K562 (cell line): ENCODE measurements around the gene DIS3L2. TPM values are rescaled to one million over a fixed set of nuclear protein-coding genes. Genes with fewer than 3 reads are reported as not detected.

Experiments used
- ATAC-seq: fragments of 200-7000 bp; cut with Tn5 transposase; 3 replicates; pipeline ENCODE4 v1.9.1; 2020; ENCODE audit warnings: moderate library complexity
- BruUV-seq: library from RNA; stranded (reverse); fragments of 400-500 nt; replicated peaks from 2 replicates; lab custom pipeline; 2021; lab: Mats Ljungman, UMichigan
- CTCF ChIA-PET: fragments of 300-600 bp; formaldehyde crosslinking; extraction: SDS; loops from one replicate; lab custom pipeline; 2021; ENCODE audit warnings: low intra/inter-chr PET ratio; lab: Yijun Ruan, JAX
- POLR2A ChIA-PET: fragments of 300-600, 350-650 bp; sonication (Branson Sonifier 250); formaldehyde crosslinking; extraction: SDS; loops from one replicate; lab custom pipeline; 2021; ENCODE audit warnings: antibody characterized with exemption, inconsistent platforms; lab: Yijun Ruan, JAX
- DNase-seq, 4 experiments: peaks; one replicate each; pipeline versions ENCODE4 v3.0.0 to v3.0.0-alpha.2; 2011 to 2018; ENCODE audit warnings: low spot score in 3 of 4, mixed read lengths in 3 of 4; ENCODE audit errors: extremely low read depth in 1 of 4
- FAIRE-seq: peaks from 2 replicates; lab custom pipeline; 2011; peaks lifted over from hg19 to GRCh38; lab: Jason Lieb, UNC
- H2AFZ ChIP-seq: 2 replicates; pipeline ENCODE4 v1.6.0; 2011; ENCODE audit warnings: low read depth, low read length, control low read depth, inconsistent platforms
- H3K27ac ChIP-seq: fragments of 200-600 bp; 3 replicates; pipeline ENCODE4 v1.8.0; 2011; ENCODE audit warnings: low read depth, mild to moderate bottlenecking, control low read depth, inconsistent platforms, low read length, moderate library complexity, mixed read lengths; ENCODE audit errors: extremely low read depth
- H3K27me3 ChIP-seq, 2 experiments: fragments of 300-600 bp in 1 of 2; 2 replicates in 1 of 2; 3 replicates in 1 of 2; pipeline versions ENCODE4 v1.6.0 to v1.8.0; 2011; ENCODE audit warnings: inconsistent platforms in 2 of 2, low read length in 2 of 2, mild to moderate bottlenecking in 1 of 2, mixed read lengths in 1 of 2, moderate library complexity in 1 of 2; ENCODE audit not compliant: control insufficient read depth in 2 of 2, insufficient read depth in 2 of 2
- H3K36me3 ChIP-seq: fragments of 300-600 bp; 3 replicates; pipeline ENCODE4 v1.8.0; 2011; ENCODE audit warnings: mild to moderate bottlenecking, low read length, inconsistent platforms; ENCODE audit not compliant: control insufficient read depth, insufficient read depth
- H3K4me1 ChIP-seq, 2 experiments: fragments of 200-600 bp in 1 of 2; replicated peaks in 1 of 2; 2 replicates in 1 of 2; 3 replicates in 1 of 2; pipeline versions ENCODE4 v1.5.1 to v1.8.0; 2011; ENCODE audit warnings: inconsistent platforms in 2 of 2, low read length in 2 of 2, mild to moderate bottlenecking in 1 of 2, mixed read lengths in 1 of 2, moderate library complexity in 1 of 2; ENCODE audit not compliant: control insufficient read depth in 2 of 2, insufficient read depth in 2 of 2
- H3K4me2 ChIP-seq: 2 replicates; pipeline ENCODE4 v1.6.1; 2011; ENCODE audit warnings: low read length, control low read depth, inconsistent platforms, mixed read lengths; ENCODE audit not compliant: insufficient read depth
- H3K4me3 ChIP-seq: fragments of 200-600 bp; sonication (generic), shearing (Covaris generic); 2 replicates; pipeline ENCODE4 v1.5.1; 2016; ENCODE audit warnings: control low read depth, inconsistent platforms
- H3K79me2 ChIP-seq: fragments of 200-600 bp; 3 replicates; pipeline ENCODE4 v1.8.0; 2011; ENCODE audit warnings: low read length, inconsistent platforms; ENCODE audit not compliant: control insufficient read depth, insufficient read depth
- H3K9ac ChIP-seq, 2 experiments: 2 replicates each; pipeline versions ENCODE4 v1.6.0 to v1.6.1; 2011; ENCODE audit warnings: low read depth in 2 of 2, low read length in 2 of 2, control low read depth in 1 of 2, inconsistent platforms in 1 of 2, mild to moderate bottlenecking in 1 of 2, mixed read lengths in 1 of 2; ENCODE audit not compliant: insufficient read depth in 1 of 2
- H3K9me1 ChIP-seq: one replicate; pipeline ENCODE4 v1.6.0; 2011; ENCODE audit warnings: inconsistent platforms, mild to moderate bottlenecking, low read length, moderate library complexity; ENCODE audit not compliant: control insufficient read depth, insufficient read depth
- H3K9me3 ChIP-seq: replicated peaks from 2 replicates; pipeline ENCODE4 v1.5.1; 2011; ENCODE audit warnings: low read depth, low read length, inconsistent platforms; ENCODE audit not compliant: control insufficient read depth, insufficient read depth
- H4K20me1 ChIP-seq: replicated peaks from 2 replicates; pipeline ENCODE4 v1.6.1; 2011; ENCODE audit warnings: low read length, inconsistent platforms, mixed read lengths; ENCODE audit not compliant: control insufficient read depth, insufficient read depth
- CEBPZ ChIP-seq: fragments of 150-350 bp; IDR thresholded peaks from 2 replicates; pipeline ENCODE4 v1.6.1; 2014; ENCODE audit warnings: low read depth, mild to moderate bottlenecking, low read length, borderline replicate concordance
- CXXC5 ChIP-seq: fragments of 250-450 bp; sonication (Bioruptor Pico); IDR thresholded peaks from 2 replicates; pipeline ENCODE4 v1.8.0; 2022; ENCODE audit warnings: inconsistent platforms, mild to moderate bottlenecking, moderate library complexity
- ELF2 ChIP-seq: fragments of 250-450 bp; sonication (Bioruptor Pico); IDR thresholded peaks from 2 replicates; pipeline ENCODE4 v1.5.0; 2021; ENCODE audit warnings: mild to moderate bottlenecking
- ESRRA ChIP-seq: fragments of 450-650 bp; IDR thresholded peaks from 2 replicates; pipeline ENCODE4 v1.6.1; 2014; ENCODE audit warnings: low read depth, mild to moderate bottlenecking, moderate library complexity, borderline replicate concordance
- IRF9 ChIP-seq: fragments of 450-650 bp; IDR thresholded peaks from 2 replicates; pipeline ENCODE4 v1.6.1; 2016; ENCODE audit warnings: missing biosample characterization, missing genetic modification characterization
- KHSRP ChIP-seq: fragments of 450-650 bp; IDR thresholded peaks from 2 replicates; pipeline ENCODE4 v1.6.1; 2017
- MAFK ChIP-seq: IDR thresholded peaks from 2 replicates; pipeline ENCODE4 v1.6.1; 2011; ENCODE audit warnings: low read length, improper control_type of control experiment
- MAX ChIP-seq: sonication (generic); formaldehyde crosslinking; IDR thresholded peaks from 2 replicates; pipeline ENCODE4 v1.9.0; 2022; ENCODE audit warnings: mild to moderate bottlenecking, missing genetic modification reagents
- NONO ChIP-seq, 2 experiments: fragments of 200-400 bp in 1 of 2; fragments of 450-650 bp in 1 of 2; formaldehyde crosslinking in 1 of 2; IDR thresholded peaks; 2 replicates each; pipeline ENCODE4 v1.6.1; 2017; ENCODE audit warnings: low read depth in 2 of 2, mild to moderate bottlenecking in 2 of 2, moderate library complexity in 2 of 2, low read length in 1 of 2
- TEAD4 ChIP-seq, 2 experiments: sonication (generic) in 1 of 2; formaldehyde crosslinking in 1 of 2; IDR thresholded peaks; 2 replicates each; pipeline versions ENCODE4 v1.6.1 to v1.8.0; 2012 to 2022; ENCODE audit warnings: borderline replicate concordance in 1 of 2, inconsistent platforms in 1 of 2, low read length in 1 of 2, mild to moderate bottlenecking in 1 of 2, missing genetic modification reagents in 1 of 2
- ZNF224 ChIP-seq: sonication (generic); formaldehyde crosslinking; IDR thresholded peaks from 2 replicates; pipeline ENCODE4 v1.8.0; 2022; ENCODE audit warnings: mild to moderate bottlenecking, missing genetic modification reagents
- ZNF589 ChIP-seq: fragments of 200-800 bp; sonication (Bioruptor generic); IDR thresholded peaks from 2 replicates; pipeline ENCODE4 v1.6.1; 2016; ENCODE audit warnings: low read depth, missing genetic modification characterization, missing compliant biosample characterization
- WGBS: fragments of 100-300 bp; shearing (Covaris generic); methylation state at CpG from one replicate; pipeline ENCODE4 v1.1.6; 2016; ENCODE audit warnings: low coverage, mixed read lengths; ENCODE audit not compliant: insufficient coverage; ENCODE audit errors: missing lambda C conversion rate; 5-methylcytosine and 5-hydroxymethylcytosine counted together
- in situ Hi-C: fragments of 300-500 bp; cut with MboI; formaldehyde crosslinking; loops from 4 replicates; pipeline ENCODE4 v1.15.0; 2018; ENCODE audit warnings: inconsistent platforms, mixed read lengths
- intact Hi-C: fragments of 100-400 bp; cut with micrococcal nuclease; formaldehyde crosslinking; loops from 2 replicates; pipeline ENCODE4 v1.14.2; 2022
- polyA plus RNA-seq, 8 experiments: library from polyadenylated mRNA; depleted of rRNA in 4 of 8; stranded (reverse) in 5 of 8; unstranded in 3 of 8; fragments of >200 nt; fragmentation: Nextera tagmentation in 2 of 8; fragmentation: Illumina TruSeq in 1 of 8; extraction: Ambion mirVana in 2 of 8; extraction: Trizol in 1 of 8; gene quantifications; 2 replicates each; pipeline versions ENCODE4 v1.2.1 to v1.2.3, GENCODE V29; 2011 to 2014; ENCODE audit warnings: inconsistent platforms in 1 of 8, missing spikeins in 1 of 8
- total RNA-seq, 7 experiments: library from RNA; depleted of rRNA in 6 of 7; stranded (reverse); fragments of >200 nt in 6 of 7; fragmentation: Illumina TruSeq in 2 of 7; extraction: Trizol in 2 of 7; gene quantifications; 2 replicates each; pipeline versions ENCODE4 v1.2.1 to v1.2.3, GENCODE V29; 2011 to 2021; ENCODE audit warnings: low replicate concordance in 1 of 7
- TF ChIP-seq, protein P1 (sequence below): fragments of 250-450 bp; sonication (Bioruptor Pico); IDR thresholded peaks from 2 replicates; pipeline ENCODE4 v1.5.0; 2020; ENCODE audit warnings: mild to moderate bottlenecking
- TF ChIP-seq, protein P2 (sequence below): sonication (generic); formaldehyde crosslinking; IDR thresholded peaks from 2 replicates; pipeline ENCODE4 v1.5.0; 2020; ENCODE audit warnings: missing genetic modification reagents

Gene DIS3L2
- total and polyA plus RNA-seq, 9 of the 15 experiments (the other 6 are each of a cell fraction or from before 2014, with no cell fraction given) = 1.5 to 19.2 (median 11.2) TPM

- TF ChIP-seq CEBPZ = no peak
Observed at GRCh38 chr2:232133078-232133477, 171.6 kb downstream of the DIS3L2 start (continued).

DNA sequence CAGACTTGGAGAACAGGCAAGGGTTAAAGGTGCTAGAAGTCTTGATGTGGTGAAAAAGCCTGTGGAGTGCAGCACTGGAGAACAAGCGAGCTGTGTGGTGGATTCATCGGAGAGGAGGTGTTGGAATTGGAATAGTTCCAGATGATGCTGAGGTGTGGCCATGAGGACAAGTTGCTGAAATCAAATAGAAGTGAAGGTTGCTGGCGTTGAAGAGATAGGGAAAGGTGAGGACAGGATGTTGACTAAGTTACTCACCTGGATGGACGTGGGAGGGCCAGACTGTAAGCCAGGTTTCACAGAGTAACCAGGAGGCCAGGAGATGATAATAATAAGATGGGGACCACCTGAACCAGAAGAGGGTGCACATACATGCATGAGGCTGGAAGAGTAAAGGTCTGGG, 173.4 kb downstream of the DIS3L2 start:
- in situ Hi-C loops = no loop called here
- Histone ChIP-seq H3K4me1 (no peaks in the 10 kb centered on the region), H3K9me3 (no peaks in the 10 kb centered on the region), H3K27ac (no peak overlapping the region), H3K4me2 (no peak overlapping the region), H3K27me3 (no peaks in the 10 kb centered on the region), H3K4me3 (no peak overlapping the region), H3K36me3 (no peaks in the 10 kb centered on the region), H3K9ac (no peak overlapping the region), H4K20me1 (no peaks in the 10 kb centered on the region), H3K79me2 (no peaks in the 10 kb centered on the region), H3K9me1 (no peaks in the 10 kb centered on the region), H2AFZ (no peak overlapping the region)
- 75% methylated on average over 4 of the region's 4 CpGs for WGBS
- BruUV-seq = no TSS peak
- ChIA-PET CTCF (no interaction called here), POLR2A (interaction anchor here (0.8 kb wide), 2 partner anchors 8 to 12 kb away, joined by 3 to 4 read pairs; no protein-coding TSS in a partner anchor)
- intact Hi-C loops = no loop called here
- TF ChIP-seq MAX (no peak), NONO (IDR thresholded peaks at IDR 0.05; ENCODE audit: low read depth in 2 of 2, low read length in 1 of 2) (no peak), CXXC5 (CRISPR knock-in tag) (no peak), ESRRA (no peak), KHSRP (no peak), TEAD4 (IDR thresholded peaks at IDR 0.05; ENCODE audit: low read length) (no peak), TEAD4 (CRISPR knock-in tag; IDR thresholded peaks at IDR 0.05; ENCODE audit: borderline replicate concordance) (no peak), ZNF589 (CRISPR knock-in tag) (no peak), ZNF224 (CRISPR knock-in tag) (no peak), ELF2 (no peak), MAFK (no peak), IRF9 (tag) (no peak)
- TF ChIP-seq, protein P1, sequence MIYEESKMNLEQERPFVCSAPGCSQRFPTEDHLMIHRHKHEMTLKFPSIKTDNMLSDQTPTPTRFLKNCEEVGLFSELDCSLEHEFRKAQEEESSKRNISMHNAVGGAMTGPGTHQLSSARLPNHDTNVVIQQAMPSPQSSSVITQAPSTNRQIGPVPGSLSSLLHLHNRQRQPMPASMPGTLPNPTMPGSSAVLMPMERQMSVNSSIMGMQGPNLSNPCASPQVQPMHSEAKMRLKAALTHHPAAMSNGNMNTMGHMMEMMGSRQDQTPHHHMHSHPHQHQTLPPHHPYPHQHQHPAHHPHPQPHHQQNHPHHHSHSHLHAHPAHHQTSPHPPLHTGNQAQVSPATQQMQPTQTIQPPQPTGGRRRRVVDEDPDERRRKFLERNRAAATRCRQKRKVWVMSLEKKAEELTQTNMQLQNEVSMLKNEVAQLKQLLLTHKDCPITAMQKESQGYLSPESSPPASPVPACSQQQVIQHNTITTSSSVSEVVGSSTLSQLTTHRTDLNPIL = no peak
- TF ChIP-seq, protein P2, sequence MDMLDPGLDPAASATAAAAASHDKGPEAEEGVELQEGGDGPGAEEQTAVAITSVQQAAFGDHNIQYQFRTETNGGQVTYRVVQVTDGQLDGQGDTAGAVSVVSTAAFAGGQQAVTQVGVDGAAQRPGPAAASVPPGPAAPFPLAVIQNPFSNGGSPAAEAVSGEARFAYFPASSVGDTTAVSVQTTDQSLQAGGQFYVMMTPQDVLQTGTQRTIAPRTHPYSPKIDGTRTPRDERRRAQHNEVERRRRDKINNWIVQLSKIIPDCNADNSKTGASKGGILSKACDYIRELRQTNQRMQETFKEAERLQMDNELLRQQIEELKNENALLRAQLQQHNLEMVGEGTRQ (CRISPR knock-in tag) = no peak
- ATAC-seq (no peak), FAIRE-seq (no peak), DNase-seq (no peak)
